Adipocyte (in vitro differentiated cells): ENCODE measurements around the gene ANO2.

ENCODE experiments used
- DNase-seq: peaks from one replicate; pipeline ENCODE4 v3.0.0-alpha.2; 2015; ENCODE audit warnings: low read depth
- H3K27me3 ChIP-seq: replicated peaks from 2 replicates; pipeline ENCODE4 v1.7.0; 2013; ENCODE audit warnings: mild to moderate bottlenecking, low read length, moderate library complexity; ENCODE audit not compliant: control insufficient read depth, insufficient read depth
- H3K36me3 ChIP-seq: 2 replicates; pipeline ENCODE4 v1.7.0; 2013; ENCODE audit warnings: low read length, mild to moderate bottlenecking, moderate library complexity; ENCODE audit not compliant: control insufficient read depth, insufficient read depth, severe bottlenecking
- H3K4me1 ChIP-seq: 2 replicates; pipeline ENCODE4 v1.7.0; 2013; ENCODE audit warnings: mild to moderate bottlenecking, low read length, moderate library complexity; ENCODE audit not compliant: control insufficient read depth, insufficient read depth
- H3K4me3 ChIP-seq: 2 replicates; pipeline ENCODE4 v1.7.0; 2013; ENCODE audit warnings: mild to moderate bottlenecking, low read length, moderate library complexity
- H3K9ac ChIP-seq: 2 replicates; pipeline ENCODE4 v1.7.0; 2013; ENCODE audit warnings: mild to moderate bottlenecking, low read length, moderate library complexity
- H3K9me3 ChIP-seq: 2 replicates; pipeline ENCODE4 v1.7.0; 2013; ENCODE audit warnings: mild to moderate bottlenecking, low read length, moderate library complexity; ENCODE audit not compliant: control insufficient read depth

Gene ANO2

DNA sequence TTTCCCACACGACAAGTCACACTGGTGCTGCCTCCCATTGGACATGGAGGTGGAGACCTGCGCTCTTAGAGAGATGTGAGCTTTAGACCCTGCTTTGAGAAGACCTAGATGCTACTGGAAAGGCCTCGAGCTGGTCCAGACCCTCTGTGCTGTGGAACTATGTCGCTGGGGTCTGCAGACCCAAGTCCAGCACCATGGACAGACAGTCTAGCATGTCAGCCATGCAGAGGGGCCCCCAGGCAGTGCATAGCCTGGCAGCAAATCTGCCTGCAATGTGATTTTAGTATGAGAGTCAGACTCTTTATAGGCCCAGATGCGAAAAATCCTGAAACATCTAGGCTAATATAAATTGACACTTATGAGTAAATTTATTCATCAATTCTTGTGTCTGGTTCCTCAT lies 371.7 kb downstream of the ANO2 start:
- Histone ChIP-seq H3K9me3 (no peaks in the 10 kb centered on the region), H3K9ac (no peak overlapping the region), H3K4me1 (peaks cover 9% of the 10 kb centered on the region), H3K36me3 (no peaks in the 10 kb centered on the region), H3K4me3 (no peak overlapping the region), H3K27me3 (peaks cover 17% of the 10 kb centered on the region)
- DNase-seq: no peak

DNA sequence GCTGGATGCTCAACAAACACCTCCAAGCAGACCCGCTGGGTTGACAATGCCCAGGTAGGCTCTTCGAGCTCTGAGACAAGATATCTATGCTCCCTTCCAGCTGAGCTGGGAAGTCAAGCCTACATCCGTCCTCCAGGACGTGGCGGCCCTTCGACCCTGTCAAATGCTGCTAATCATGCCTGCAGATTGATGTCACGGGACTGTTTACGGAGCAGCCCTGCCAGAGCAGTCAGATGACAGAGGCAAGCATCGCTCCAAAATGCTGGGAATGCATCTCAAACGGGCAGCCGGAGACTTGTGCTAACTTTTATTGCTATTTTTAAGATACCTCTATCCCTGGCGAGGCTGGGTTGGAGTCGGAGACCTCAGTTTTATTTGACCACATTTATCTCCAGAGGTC lies 373.9 kb downstream of the ANO2 start:
- H3K36me3 ChIP-seq: no peaks in the 10 kb centered on the region
- peaks cover 24% of the 10 kb centered on the region for H3K4me1 ChIP-seq
- no peak for DNase-seq
- no peak overlapping the region for H3K4me3 ChIP-seq
- no peak overlapping the region for H3K9ac ChIP-seq
- peaks cover 17% of the 10 kb centered on the region for H3K27me3 ChIP-seq
- H3K9me3 ChIP-seq: no peaks in the 10 kb centered on the region

DNA sequence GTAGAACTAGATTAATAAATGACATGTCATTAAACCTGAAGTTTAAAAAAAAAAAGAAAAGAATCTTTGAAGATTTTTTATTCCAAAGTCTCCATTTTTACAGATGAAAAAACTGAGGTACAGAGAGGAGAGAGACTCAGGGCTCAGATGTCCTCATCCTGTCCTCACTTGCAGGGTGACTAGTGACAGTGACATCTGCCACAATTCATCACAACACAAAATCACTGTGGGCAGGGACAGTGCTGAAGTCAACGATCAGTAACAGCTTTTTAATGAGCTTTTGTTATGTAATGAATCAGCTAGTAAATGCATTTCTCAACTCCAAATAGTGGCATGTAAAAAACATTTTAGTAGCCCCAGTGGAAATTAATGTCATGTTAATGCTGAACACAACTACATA lies 374.6 kb downstream of the ANO2 start:
- Histone ChIP-seq H3K9ac (no peak overlapping the region), H3K9me3 (no peaks in the 10 kb centered on the region), H3K4me3 (no peak overlapping the region), H3K27me3 (peaks cover 17% of the 10 kb centered on the region), H3K36me3 (no peaks in the 10 kb centered on the region), H3K4me1 (peaks cover 31% of the 10 kb centered on the region)
- DNase-seq: no peak

DNA sequence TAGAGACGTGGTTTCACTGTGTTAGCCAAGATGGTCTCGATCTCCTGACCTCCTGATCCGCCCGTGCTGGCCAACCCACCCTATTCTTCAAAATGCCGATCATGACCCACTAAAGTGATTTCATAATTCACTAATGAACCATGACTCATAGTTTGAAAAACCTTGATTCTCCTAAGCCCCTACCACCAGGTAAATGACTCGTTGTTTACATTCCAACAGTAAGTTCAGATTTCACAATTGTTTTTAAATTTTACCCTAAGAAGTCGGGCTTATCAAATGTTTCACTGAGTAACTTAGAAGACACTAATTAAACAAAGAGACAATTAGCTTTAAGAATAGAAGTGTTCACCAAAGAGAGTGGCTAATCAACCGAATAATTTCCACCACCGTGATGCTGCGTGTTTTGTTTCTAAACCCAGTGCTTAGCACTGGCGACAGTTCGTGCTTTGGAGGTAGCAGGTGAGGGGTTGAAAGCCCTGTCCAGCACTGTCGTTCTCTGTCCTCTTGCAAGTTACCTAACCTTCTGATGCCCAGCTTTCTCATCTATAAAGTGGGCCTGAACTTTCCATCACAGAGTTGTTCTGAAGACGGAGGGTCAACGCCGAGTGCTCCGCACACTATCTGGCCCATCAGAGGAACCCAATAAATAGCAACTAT lies 376.6 kb downstream of the ANO2 start:
- DNase-seq: no peak
- peaks cover 17% of the 10 kb centered on the region for H3K27me3 ChIP-seq

DNA sequence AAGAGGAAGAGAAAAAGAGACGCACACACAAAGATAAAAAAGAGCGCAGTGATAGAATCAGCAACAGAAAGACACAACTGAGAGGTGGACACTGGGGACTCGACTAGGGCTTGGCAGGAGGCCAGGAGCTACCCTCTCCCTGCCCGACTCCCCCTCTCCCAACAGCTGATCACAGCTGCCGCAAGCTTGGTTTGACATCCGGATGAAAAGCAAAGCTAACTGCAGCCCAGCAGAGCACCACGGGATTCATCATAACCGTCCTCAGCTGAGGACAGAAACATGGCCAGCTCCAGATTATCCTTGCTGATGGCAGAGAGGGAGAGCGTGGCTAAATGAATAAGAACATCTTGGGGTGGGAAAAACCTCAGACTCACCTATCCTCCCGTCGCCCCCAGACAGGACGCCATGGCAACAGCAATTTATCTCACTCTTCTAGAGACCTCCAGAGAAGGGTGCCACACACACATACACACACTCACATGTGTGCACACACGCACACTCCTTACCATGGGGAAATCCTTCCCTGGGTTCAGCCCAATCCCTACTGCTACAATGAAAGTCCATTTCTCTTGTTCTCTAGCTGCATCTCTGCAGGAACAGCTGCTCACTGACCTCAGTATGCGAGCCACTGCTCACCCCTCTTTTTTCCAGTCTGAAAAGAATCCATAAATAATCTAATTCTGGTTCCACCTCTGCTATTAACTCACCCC lies 377.9 kb downstream of the ANO2 start:
- H3K4me3 ChIP-seq: peak overlapping the region; percentile 10
- DNase-seq: no peak
- peaks cover 16% of the 10 kb centered on the region for H3K27me3 ChIP-seq
- no peaks in the 10 kb centered on the region for H3K9me3 ChIP-seq
- H3K9ac ChIP-seq: no peak overlapping the region
- peaks cover 33% of the 10 kb centered on the region for H3K4me1 ChIP-seq
- H3K36me3 ChIP-seq: no peaks in the 10 kb centered on the region

More for the DNA sequence above, 376.6 kb downstream of the ANO2 start:
- H3K36me3 ChIP-seq: no peaks in the 10 kb centered on the region
- peaks cover 33% of the 10 kb centered on the region for H3K4me1 ChIP-seq
- H3K9me3 ChIP-seq: no peaks in the 10 kb centered on the region
- H3K4me3 ChIP-seq: no peak overlapping the region
- no peak overlapping the region for H3K9ac ChIP-seq

DNA sequence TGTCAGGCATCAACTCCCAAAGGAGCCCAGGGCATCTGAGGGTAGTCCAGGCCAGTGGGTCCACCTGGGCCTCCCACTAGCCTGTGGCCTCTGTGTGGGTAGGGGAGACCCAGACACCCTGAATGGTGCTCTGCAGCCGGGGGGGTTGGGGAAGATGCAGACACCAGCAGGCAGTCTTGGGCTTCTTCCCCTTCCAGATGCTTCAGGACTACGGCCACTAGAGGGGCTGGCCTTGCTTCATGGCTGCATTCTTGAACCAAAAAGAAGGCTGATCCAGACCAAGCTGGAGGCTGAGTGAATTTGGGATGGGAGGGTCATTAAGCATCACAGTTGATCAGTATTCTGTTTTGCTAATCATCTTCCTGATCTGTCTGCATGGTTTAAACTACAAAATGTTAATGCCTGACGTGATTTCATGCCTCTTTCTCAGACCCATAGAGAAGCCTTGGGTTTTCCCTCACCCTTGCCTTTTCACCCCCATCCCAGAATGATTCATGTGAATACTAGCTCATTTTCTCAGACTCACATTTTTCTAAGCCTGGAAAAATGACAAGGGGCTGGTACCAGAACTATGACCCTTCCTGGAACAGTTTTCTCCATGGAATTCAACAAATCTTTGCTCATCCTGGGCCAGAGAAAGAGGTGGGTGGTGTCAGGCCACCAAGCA lies 379.0 kb downstream of the ANO2 start:
- peak; percentile 78 for DNase-seq

DNA sequence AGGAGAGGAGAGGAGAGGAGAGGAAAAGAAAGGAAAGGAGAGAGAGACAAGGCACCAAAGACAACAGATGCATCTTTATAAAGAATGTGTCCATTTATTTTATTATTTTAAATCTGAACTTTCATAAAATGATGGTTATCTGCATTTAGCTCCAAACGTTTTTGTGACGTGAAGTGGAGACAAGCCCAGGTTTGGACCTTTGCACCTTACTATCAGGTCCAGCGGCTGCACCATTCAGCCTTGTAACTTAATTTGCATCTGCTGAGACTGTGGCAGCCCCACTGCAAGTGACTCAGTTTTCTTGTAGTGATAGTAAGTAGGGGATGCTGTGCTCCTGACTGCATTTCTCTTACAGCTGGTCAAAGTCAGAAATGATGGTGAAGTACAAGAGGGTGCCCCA lies 382.5 kb downstream of the ANO2 start:
- peaks cover 2% of the 10 kb centered on the region for H3K27me3 ChIP-seq
- no peaks in the 10 kb centered on the region for H3K9me3 ChIP-seq
- peaks cover 23% of the 10 kb centered on the region for H3K4me1 ChIP-seq
- H3K36me3 ChIP-seq: no peaks in the 10 kb centered on the region
- no peak overlapping the region for H3K4me3 ChIP-seq
- H3K9ac ChIP-seq: no peak overlapping the region
- DNase-seq: no peak

More for the DNA sequence above, 379.0 kb downstream of the ANO2 start:
- Histone ChIP-seq H3K36me3 (no peaks in the 10 kb centered on the region), H3K4me3 (no peak overlapping the region), H3K4me1 (peaks cover 30% of the 10 kb centered on the region), H3K27me3 (peaks cover 6% of the 10 kb centered on the region), H3K9ac (no peak overlapping the region), H3K9me3 (no peaks in the 10 kb centered on the region)

DNA sequence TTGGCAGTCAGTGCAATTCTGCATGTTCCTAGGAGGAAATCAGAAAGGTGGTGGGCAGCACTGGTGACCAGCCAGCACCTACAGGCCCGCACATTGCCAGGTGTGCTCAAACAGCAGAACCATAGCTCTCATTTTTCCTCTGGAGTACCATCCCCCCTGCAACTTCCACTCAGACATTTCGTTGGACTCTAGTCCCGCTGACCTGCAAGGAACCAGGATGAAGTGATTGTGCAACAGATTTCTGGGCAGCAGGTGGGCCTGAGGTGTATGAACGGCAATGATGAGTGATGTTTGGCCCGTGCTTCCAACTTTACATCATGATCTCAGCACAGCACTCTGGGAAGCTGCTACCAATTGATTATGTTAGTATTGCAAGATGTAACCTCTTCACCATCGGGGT lies 383.2 kb downstream of the ANO2 start:
- no peak for DNase-seq
- Histone ChIP-seq H3K9ac (no peak overlapping the region), H3K9me3 (no peaks in the 10 kb centered on the region), H3K4me1 (peaks cover 16% of the 10 kb centered on the region), H3K4me3 (no peak overlapping the region), H3K36me3 (no peaks in the 10 kb centered on the region), H3K27me3 (peaks cover 2% of the 10 kb centered on the region)

DNA sequence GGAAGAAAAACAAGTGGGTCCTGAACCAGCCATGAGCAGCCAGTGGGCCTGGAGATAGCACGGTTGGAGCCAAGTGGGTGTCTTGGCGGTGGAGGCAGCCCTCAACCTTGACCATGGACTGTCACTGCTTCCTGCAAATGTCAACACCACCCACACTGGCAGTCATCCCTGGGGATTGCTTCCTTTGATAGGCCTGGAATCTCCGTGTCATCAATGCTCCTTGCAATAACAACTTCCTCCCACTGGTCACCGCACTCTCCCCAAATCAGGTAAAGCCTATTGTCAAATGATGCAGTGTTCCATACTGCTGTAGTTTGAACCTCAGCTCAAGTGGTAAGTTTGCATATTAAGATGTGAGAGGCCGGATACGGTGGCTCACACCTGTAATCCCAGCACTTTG lies 384.0 kb downstream of the ANO2 start:
- no peak for DNase-seq
- Histone ChIP-seq H3K4me3 (no peak overlapping the region), H3K36me3 (no peaks in the 10 kb centered on the region), H3K4me1 (peaks cover 8% of the 10 kb centered on the region), H3K27me3 (peaks cover 2% of the 10 kb centered on the region), H3K9ac (no peak overlapping the region), H3K9me3 (no peaks in the 10 kb centered on the region)

DNA sequence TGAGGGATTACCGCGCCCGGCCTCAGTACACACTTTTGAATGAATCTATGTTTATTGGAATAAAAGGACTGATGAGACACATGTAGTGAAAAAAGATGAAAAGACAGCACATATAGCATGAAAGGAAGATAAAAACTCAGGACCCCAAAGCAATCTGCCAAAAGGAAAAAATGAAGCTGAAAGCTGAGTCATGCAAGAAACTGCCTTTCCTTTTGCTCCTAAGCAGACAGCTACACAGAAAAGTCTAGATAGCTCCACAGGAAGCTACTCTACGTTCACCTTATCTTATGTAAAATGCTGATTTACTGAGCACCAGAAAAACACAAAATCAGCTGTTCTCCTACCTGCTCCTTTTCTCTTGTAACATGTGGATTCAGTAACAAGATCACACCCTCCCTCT lies 384.8 kb downstream of the ANO2 start:
- Histone ChIP-seq H3K4me3 (no peak overlapping the region), H3K9me3 (no peaks in the 10 kb centered on the region), H3K27me3 (peaks cover 2% of the 10 kb centered on the region), H3K9ac (no peak overlapping the region), H3K36me3 (no peaks in the 10 kb centered on the region), H3K4me1 (no peaks in the 10 kb centered on the region)
- DNase-seq: no peak

DNA sequence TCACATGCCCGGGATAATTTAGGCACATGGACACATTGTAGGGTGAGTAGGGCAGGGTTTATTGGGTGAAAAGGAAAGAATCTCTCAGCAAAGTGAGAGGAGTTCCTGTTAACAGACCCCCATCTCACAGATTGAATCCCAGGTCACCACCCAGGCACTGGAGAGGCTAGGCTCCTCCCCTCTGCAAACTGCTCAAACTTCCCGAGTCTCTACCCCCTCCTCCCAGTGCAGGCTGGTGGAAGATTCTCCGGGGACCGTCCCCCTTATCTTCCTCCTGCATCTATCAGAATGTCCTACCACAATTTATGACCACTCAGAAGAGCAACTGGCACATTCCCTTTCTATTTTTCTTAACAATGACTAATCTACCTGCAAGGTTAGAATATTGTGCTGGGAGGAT lies 387.2 kb downstream of the ANO2 start:
- DNase-seq: no peak
- no peak overlapping the region for H3K4me3 ChIP-seq
- H3K36me3 ChIP-seq: no peaks in the 10 kb centered on the region
- H3K9ac ChIP-seq: no peak overlapping the region
- H3K4me1 ChIP-seq: no peaks in the 10 kb centered on the region
- peaks cover 1% of the 10 kb centered on the region for H3K27me3 ChIP-seq
- H3K9me3 ChIP-seq: no peaks in the 10 kb centered on the region
